ENCODE results near the gene GSTM3. TPM values are rescaled to one million over a fixed set of nuclear protein-coding genes. Genes with fewer than 3 reads are reported as not detected.

GSTM3 gene
- total RNA-seq, 1 experiment from 2014 or later, result not detected

Other genes with a start within 250 kb of the GSTM3 start
- gene CYB561D1, start 246.9 kb downstream of the GSTM3 start, total RNA-seq (2014; rRNA removed; shearing (Covaris generic); ENCODE audit: low replicate concordance), result 6.2 and 7.1 TPM in 2 replicates
- gene AMIGO1, start 231.3 kb downstream of the GSTM3 start, total RNA-seq (2014; rRNA removed; shearing (Covaris generic); ENCODE audit: low replicate concordance), result 0.37 and 1.1 TPM in 2 replicates
- gene GPR61, start 201.2 kb downstream of the GSTM3 start, total RNA-seq (2014; rRNA removed; shearing (Covaris generic); ENCODE audit: low replicate concordance), result not detected in 2 replicates
- 7.6 and 12.6 TPM in 2 replicates for gene GNAI3, start 192.4 kb downstream of the GSTM3 start, total RNA-seq (2014; rRNA removed; shearing (Covaris generic); ENCODE audit: low replicate concordance)
- gene GNAT2, start 121.4 kb downstream of the GSTM3 start, total RNA-seq (2014; rRNA removed; shearing (Covaris generic); ENCODE audit: low replicate concordance), result not detected in 2 replicates
- gene AMPD2, start 121.2 kb downstream of the GSTM3 start, total RNA-seq (2014; rRNA removed; shearing (Covaris generic); ENCODE audit: low replicate concordance), result 72.3 and 131 TPM in 2 replicates
- 7.7 and 10.0 TPM in 2 replicates for gene GSTM4, start 84.9 kb downstream of the GSTM3 start, total RNA-seq (2014; rRNA removed; shearing (Covaris generic); ENCODE audit: low replicate concordance)
- gene GSTM2, start 73.0 kb downstream of the GSTM3 start, total RNA-seq (2014; rRNA removed; shearing (Covaris generic); ENCODE audit: low replicate concordance), result 6.2 and 7.3 TPM in 2 replicates
- gene GSTM1, start 53.2 kb downstream of the GSTM3 start, total RNA-seq (2014; rRNA removed; shearing (Covaris generic); ENCODE audit: low replicate concordance), result 8.5 and 14.4 TPM in 2 replicates
- not detected in 2 replicates for gene GSTM5, start 28.8 kb downstream of the GSTM3 start, total RNA-seq (2014; rRNA removed; shearing (Covaris generic); ENCODE audit: low replicate concordance)
- gene EPS8L3, start 22.9 kb upstream of the GSTM3 start, total RNA-seq (2014; rRNA removed; shearing (Covaris generic); ENCODE audit: low replicate concordance), result not detected in 2 replicates
- 0.07 and 0.29 TPM in 2 replicates for gene CSF1, start 169.8 kb upstream of the GSTM3 start, total RNA-seq (2014; rRNA removed; shearing (Covaris generic); ENCODE audit: low replicate concordance)
- 29.5 and 34.0 TPM in 2 replicates for gene AHCYL1, start 243.7 kb upstream of the GSTM3 start, total RNA-seq (2014; rRNA removed; shearing (Covaris generic); ENCODE audit: low replicate concordance)